PFSK-1 (cell line): ENCODE measurements around the gene GRIK1.

Experiments used
- FOXP2 ChIP-seq: optimal IDR thresholded peaks from 2 replicates; pipeline ENCODE3; 2011; ENCODE audit warnings: borderline replicate concordance, control low read depth, inconsistent platforms; ENCODE audit not compliant: insufficient read depth; ENCODE audit errors: extremely low read length, extremely low read depth
- TAF1 ChIP-seq: IDR thresholded peaks from 2 replicates; pipeline ENCODE4 v1.6.1; 2012; ENCODE audit warnings: low read length, control low read depth, borderline replicate concordance; ENCODE audit not compliant: insufficient read depth

GRCh38 chr21:29818383-29818921, 121.3 kb downstream of the GRIK1 start:
- TF ChIP-seq TAF1: no peak
- TF ChIP-seq FOXP2: no peak
